HG03103 (cell line): ENCODE data around the gene CDH12.
"Not testable (repeated sequence)": the region's sequence is repeated elsewhere in the genome, so short reads cannot be mapped to it uniquely, and the experiment has no call there.

Experiments
- ATAC-seq: cut with Tn5 transposase; IDR thresholded peaks from one replicate; pipeline ENCODE4 v1.9.1; 2021; ENCODE audit warnings: low read depth; ENCODE audit not compliant: unreplicated experiment

CDH12 gene

DNA sequence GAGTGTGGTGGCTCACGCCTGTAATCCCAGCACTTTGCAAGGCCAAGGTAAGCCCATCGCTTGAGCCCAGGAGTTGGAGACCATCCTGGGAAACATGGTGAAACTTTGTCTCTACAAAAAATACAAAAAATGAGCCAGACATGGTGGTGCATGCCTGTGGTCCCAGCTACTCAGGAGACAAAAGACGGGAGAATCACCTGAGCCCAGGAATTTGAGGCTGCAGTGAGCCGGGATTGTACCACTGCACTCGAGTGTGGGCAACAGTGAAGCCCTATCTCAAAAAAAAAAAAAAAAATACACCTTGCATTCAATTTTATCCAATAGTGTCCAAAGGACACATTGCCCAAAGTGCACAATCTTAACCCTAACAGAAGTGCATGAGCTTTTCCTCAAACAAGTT lies 372.8 kb downstream of the CDH12 start:
- no peak for ATAC-seq

DNA sequence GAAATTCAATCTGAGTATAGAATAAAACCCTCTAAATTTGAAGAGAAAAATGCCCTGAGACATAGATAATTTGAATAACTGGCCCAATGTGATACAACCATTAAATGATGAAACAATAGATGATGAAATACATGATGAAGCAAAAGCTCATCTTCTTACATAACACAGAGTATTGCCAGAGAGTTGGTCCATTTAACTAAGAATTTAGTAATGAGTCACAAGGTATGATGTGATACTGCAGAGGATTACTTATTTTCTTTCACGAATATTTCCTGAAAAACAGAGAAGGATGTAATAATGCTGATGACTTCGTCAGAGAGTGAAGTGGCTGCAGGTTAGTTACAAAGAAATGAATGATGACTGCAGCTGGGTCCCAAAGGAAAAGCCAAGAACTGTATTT lies 379.3 kb downstream of the CDH12 start:
- no peak for ATAC-seq

GRCh38 chr5:22471154-22471553 lies 382.0 kb downstream of the CDH12 start:
- no peak for ATAC-seq

GRCh38 chr5:22470408-22470807 lies 382.7 kb downstream of the CDH12 start:
- no peak for ATAC-seq

DNA sequence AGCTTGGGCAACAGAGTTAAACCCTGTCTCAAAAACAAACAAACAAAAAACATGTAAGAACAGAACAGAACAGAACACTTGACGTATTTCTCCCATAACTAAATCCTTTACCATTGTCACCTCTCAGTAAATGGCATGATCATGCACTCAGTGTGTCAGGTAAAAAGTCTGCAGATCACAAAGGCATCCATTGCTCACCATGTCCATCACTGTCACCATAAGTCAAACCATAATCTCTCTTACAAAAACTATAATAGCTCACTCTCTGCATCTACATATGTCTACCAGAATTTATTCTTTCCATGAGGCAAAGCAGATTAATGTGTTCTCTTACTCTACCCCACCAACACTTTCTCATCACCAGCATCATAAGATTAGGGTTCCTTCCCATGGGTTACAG lies 387.5 kb downstream of the CDH12 start:
- ATAC-seq, result no peak

- ATAC-seq, result no peak
Measured at GRCh38 chr5:22465177-22465576, 388.0 kb downstream of the CDH12 start.

DNA sequence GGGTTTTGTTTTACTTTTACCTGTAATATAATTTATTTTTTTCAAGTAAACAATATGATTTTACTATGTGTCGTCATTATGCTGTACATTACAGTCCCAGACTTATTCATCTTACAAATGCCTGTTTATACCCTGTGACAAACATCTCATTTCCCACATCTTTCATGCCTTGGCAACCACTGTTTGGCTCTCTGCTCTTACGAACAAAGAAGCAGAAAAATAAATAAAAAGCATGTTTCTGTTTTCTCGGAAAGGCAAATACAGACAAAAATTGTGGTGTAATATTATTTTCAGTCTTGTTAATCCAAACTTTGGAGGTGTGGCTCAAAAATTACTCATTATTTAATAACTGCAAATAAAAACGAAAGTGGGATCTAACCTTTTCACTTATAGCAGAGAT lies 393.0 kb downstream of the CDH12 start:
- ATAC-seq, result no peak

DNA sequence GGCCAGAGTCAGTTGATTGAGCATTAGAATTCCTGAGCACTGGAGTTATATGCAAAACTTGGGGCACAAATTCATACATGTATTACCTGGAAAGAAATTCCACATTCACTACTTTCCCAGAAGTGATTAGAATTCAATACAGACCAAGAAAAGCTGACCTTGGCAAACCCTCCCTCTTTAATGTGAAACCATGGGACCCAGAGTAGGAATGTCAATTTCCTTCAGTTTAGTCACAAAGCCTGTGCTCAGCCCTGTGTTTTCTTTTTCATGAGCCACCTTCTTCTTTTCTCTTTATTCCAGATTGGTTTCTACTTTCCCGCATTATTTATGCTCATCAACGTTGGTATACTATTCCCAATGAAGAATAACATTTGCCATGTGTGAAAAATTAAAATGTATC lies 420.2 kb downstream of the CDH12 start:
- no peak for ATAC-seq

GRCh38 chr5:22431840-22432239 lies 421.3 kb downstream of the CDH12 start:
- ATAC-seq, result no peak

DNA sequence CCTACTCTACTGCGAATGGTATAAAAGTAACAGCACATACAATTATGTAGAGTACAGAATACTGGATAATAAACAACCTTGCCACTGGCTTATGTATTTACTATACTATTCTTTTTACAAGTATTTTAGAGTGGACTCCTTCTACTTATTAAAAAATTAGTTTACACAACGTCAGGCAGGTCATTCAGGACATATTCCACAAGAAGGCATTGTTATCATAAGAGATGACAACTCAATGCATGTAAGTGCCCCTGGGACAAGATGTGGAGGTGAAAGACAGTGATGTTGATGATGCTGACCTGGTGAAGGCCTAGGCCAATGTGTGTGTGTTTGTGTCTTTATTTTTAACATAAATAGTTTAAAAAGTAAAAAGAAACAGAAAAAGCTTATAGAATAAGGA lies 421.7 kb downstream of the CDH12 start:
- no peak for ATAC-seq

DNA sequence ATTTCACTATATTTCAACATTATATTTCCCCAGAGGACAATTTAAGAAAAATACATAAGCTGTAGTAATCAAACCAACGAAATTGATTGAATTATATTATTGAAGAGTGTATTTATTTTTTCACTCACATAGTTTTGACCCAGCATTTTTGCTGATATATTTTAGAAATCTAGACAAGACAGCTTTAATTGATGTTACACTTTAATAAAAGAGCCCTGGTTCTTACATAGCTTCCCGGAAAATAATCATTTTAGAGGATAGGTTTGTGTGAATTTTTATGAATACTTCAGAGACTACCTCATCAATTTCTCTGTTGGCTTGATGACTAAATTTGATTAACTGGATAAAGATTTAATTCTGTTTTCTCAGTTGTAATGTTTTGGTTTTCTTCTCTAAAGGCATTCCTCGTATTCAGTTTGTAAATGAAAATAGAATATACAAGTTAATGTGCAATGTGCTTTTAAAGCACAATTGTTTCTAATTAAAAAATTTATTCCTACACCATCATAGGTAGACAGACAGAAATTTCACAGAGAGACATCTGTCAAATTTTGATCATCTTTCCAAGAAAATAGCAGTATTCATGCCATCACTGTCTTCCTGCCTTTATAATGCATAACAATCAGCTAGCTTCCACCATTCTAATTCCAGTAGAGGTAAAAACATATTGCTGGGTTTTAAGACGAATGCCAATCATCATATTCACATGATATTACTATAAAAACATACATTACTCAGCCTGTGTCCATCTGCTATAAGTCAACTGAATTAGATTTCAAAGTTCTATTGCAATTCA lies 441.4 kb downstream of the CDH12 start:
- no peak for ATAC-seq

DNA sequence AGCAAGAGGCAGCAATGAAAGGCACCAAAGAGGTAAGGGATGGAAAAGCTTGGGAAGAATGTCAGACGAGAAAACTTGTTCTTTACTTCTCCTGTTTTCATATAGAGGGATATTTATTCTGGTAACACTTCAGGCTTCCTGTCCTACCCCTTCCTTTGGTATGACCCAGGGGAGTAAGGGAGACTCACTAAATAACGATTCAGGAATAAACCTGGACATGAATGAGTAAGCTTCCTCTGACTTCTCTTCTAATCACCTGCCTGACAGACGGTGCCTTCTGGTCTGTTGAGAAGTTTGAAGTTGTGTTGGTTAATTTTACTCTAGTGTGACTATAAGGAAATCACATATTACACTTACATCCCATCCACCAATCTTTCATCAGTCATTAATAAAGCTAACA lies 461.2 kb downstream of the CDH12 start:
- ATAC-seq, result no peak

DNA sequence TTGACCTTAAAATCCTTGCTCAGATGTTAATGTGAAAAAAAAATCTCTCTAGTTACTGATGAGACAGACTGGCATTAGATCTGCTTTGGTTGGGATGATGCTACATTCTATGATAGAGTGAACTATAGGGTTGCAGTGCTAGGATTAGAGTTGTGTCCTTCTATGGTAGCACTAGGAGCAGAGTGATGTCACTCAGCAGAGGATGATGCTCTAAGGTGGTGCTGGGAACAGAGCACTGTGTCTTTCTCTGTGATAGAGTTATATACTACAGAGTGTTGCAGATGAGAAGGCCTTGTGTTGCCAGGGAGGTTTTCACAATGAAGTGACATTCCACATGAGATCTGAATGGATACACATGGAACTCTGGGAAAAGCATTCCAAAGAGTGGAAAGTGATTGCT lies 462.3 kb downstream of the CDH12 start:
- ATAC-seq, result no peak

- no peak for ATAC-seq
Measured at GRCh38 chr5:22372826-22373660, 480.1 kb downstream of the CDH12 start.

DNA sequence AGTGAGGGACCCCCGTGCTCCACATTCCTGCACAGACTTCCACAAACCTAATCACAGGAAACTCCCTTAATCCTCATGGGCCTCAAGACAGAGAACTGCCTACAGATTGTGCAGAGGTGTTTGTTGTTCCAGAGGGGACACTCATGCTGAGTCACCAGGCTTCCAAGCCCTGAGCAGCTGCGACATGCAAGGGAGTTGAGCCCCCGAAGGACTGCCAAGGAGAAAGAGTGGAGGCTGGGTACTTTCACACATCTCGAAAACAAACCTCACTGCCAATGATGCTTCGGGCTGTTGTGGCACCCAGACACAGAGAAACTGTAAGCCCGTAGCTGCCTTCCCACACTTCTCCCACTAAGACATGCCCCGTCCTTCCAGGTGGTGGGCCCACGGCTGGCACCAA lies 480.8 kb downstream of the CDH12 start:
- ATAC-seq, result no peak

DNA sequence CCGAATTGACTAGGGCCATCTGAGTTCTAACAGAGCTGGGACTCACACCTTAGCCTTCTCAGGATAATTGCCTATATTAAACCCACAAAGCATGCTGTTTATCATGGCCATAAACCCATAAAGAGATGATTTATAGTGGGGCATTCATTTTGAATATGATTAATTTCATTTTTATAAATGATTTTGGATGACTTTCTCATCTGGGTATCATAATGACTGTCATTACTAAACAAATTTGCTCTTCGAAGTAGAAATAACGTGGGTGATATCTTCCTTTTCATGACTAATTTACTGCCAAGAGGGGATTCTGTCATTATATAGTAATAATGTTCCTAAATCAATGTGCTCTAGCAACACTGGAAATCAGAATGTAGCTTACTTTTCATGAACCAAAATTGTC lies 498.2 kb downstream of the CDH12 start:
- ATAC-seq, result no peak

DNA sequence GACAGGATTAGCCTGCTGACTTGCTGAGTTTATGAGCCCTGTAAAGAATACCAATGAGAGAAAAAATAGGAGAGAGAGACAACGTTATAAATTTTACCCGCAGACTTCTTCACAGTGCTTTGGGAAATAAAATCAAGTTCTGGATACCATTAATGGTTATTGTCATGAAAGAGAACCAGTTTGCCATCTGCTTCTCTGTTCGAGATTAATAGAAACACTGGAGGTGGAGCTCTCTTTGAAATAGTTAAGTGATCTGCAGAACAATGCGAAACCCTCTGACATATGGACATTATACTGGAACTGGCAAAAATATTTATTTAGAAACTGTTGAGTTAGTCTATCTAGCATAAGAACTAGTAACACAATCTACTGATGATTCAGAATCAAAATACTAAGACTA lies 500.7 kb downstream of the CDH12 start:
- ATAC-seq, result no peak

DNA sequence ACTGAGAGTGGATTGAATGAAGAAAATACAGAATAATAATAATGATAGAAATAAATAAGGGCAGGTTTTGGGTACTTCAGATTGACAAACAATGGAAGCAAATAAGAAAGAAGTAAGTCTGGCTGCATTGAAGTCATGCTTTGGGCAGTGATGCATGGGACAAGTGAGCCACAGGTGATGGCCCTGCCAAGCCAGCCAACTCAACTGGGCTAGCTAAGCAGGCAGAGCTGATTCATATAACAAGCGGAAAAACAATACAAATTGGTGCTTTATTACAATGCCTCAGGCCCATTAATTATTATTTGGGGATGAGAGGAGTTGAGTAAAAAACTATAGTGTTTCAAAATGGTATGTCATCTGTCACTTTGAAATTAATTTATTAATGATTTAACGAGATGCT lies 502.0 kb downstream of the CDH12 start:
- ATAC-seq, result no peak

DNA sequence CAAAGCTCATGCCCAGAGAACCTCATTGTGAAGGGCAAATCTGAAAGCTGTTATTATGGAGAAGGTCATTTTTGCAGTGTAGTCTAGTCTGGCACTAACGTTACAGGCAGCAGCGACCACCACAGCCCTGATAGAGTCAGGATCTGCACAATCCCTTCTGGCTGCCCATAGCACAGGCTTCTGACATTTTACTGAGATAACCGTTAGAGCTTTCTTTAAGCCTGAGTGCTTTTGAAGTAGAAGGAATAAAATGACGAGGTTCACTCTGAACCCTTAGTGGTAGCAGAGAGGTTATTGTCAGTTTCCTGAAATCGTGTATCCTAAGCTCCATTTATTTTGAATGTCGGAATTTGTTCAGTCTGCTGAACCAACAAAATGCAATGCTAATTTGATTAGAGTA lies 505.1 kb downstream of the CDH12 start:
- ATAC-seq, result no peak

GRCh38 chr5:22344000-22344399 lies 509.1 kb downstream of the CDH12 start:
- no peak for ATAC-seq

DNA sequence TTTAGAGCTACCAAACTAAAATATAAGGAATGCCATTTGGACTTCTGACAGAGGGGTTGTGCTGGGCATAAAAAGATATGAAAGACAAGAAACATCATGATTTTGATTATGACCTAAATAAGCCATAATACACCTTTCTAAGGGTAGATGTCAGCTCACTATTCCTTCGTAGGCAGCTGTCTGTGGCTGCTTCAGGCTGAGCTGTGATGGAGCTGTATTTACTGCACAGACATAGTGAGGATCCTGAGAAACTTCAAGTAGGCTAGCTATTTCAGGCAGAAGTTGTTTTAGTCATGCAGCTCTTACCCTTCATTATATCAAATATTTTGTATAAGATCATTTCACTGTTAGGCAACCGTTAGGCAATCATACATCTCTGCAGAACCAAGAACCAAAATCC lies 511.7 kb downstream of the CDH12 start:
- ATAC-seq, result no peak

DNA sequence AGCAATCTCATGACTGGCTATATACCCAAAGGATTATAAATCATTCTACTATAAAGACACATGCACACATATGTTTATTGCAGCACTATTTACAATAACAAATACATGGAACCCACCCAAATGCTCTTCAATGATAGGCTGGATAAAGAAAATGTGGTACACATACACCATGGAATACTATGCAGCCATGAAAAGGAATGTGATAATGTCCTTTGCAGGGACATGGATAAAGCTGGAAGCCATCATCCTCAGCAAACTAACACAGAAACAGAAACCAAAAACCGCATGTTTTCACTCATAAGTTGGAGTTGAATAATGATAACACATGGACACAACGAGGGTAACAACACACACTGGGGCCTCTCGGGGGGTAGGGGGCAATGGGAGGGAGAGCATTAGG lies 520.2 kb downstream of the CDH12 start:
- ATAC-seq, result not testable (repeated sequence)
